Fibroblast of gingiva (primary cell): ENCODE data around the gene PACC1.
"Not testable (repeated sequence)": the region's sequence is repeated elsewhere in the genome, so short reads cannot be mapped to it uniquely, and the experiment has no call there.

Source experiments
- DNase-seq: peaks from one replicate; pipeline ENCODE4 v3.0.0-alpha.2; 2011; ENCODE audit warnings: low read depth

Gene PACC1

DNA sequence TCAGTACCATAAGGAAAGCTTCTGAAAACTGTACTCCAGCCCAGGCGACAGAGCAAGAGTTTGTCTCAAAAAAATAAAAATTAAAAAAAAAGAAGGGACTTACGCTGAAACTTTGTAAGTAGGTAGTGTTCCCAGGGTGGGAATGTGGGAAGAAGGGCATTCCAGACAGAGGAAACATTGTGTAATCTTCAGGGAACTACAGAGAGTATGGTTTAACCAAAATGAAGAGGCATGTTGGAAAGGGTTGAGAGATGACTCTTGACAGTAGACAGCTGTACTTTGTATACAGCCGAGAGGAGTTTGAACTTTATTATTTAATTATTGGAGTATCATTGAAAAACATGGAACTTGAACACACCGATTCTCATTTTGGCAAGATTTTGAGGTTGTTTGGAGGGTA is 86.4 kb downstream of the PACC1 start:
- DNase-seq, result no peak

DNA sequence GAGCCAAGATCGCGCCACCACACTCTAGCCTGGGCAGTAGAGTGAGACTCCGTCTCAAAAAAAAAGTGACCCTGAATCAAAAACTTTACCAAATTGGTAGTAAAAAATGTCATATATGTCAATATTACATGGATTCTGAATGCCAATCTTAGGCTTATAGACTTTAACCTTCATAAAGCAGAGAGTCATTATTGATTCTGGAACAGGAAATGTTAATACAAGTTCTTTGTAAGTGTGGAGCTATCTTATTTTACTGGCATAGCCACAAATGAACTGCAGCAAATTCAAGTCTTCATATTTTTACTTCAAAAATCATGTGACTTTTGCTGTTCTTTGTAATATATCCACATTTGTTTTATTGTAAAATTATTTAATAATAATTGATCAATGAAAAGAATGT is 88.1 kb downstream of the PACC1 start:
- no peak for DNase-seq

DNA sequence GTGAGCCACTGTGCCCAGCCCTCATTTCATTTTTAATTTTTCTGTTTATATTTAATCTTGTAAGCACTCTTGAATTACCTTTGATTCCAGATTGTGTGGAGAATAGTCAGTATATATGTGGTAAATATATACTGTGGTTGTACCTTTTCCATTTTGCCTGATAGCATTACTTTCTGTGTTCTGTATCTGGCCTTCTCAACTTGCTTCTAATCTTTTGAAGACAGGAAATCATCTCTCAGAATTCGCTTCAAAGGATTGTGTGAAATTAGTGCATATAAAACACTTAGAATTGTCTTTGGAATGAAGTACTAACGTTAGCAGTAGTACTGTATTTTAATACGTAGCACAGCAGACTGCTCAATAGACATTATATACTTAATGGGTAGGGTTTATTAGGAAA is 91.6 kb downstream of the PACC1 start:
- DNase-seq, result no peak

DNA sequence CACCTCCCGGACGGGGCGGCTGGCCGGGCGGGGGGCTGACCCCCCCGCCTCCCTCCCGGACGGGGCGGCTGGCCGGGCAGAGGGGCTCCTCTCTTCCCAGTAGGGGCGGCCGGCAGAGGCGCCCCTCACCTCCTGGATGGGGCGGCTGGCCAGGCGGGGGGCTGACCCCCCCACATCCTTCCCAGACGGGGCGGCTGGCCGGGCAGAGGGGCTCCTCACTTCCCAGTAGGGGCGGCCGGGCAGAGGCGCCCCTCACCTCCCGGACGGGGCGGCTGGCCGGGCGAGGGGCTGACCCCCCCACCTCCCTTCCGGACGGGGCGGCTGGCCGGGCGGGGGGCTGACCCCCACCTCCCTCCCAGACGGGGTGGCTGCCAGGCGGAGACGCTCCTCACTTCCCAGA is 93.7 kb downstream of the PACC1 start:
- DNase-seq, result not testable (repeated sequence)

DNA sequence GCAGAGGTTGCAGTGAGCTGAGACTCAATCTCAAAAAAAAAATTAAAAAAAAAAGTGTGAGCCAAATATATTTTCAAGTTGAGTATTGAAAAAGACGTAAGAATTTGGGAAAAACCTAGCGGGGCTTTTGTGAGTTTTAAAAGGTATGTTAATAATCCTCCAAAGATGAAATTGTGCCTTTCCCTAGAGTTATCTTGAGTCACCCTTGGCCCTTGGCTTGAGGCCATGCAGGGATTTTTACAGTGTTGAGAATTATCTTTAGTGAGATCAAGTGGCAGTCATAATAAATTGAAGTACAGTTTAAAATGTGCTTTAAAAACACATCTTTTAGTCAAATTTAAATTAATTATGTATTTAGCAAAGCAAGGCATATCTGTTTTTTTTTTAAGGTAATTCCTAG is 96.8 kb downstream of the PACC1 start:
- DNase-seq, result no peak

DNA sequence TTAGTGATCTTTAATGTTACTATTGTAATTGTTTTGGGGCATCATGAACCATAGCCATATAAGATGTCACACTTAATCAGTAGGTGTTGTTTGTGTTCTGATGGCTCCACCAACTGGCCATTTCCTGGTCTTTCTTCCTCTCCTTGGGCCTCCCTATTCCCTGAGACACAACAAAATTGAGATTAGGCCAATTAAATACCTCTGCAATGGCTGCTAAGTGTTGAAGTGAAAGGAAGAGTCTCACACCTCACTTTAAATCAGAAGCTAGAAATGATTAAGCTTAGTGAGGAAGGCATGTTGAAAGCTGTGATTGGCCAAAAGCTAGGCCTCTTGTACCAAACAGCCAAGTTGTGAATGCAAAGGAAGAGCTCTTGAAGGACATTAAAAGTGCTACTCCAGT is 98.8 kb downstream of the PACC1 start:
- peak; percentile 27 for DNase-seq

DNA sequence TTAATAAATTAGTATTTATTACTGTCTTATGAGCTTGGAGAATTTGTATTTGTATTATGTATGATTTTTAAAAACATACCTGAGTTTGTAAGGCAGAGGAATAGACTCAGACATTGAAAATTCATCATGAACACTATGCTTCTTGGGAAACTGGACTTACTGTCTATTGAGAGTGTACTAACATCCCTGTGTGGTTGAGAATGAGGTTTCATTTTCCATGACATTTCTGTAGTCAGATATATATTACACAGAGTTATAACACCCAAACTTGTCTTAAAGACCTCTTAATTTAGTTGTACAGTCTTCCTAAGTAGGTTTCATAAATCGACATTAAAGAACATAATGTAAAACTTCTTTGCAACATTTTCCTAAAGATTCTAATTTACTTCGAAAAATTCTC is 99.5 kb downstream of the PACC1 start:
- DNase-seq, result no peak
